WI38 (cell line): ENCODE measurements around the gene C11orf91.
A peak's percentile ranks its signal among the peaks of the same experiment; 100 is the strongest.
"Not testable (repeated sequence)": the region's sequence is repeated elsewhere in the genome, so short reads cannot be mapped to it uniquely, and the experiment has no call there.

Experiments used
- H3K4me3 ChIP-seq: 2 replicates; pipeline ENCODE4 v1.5.1; 2011; ENCODE audit warnings: low read depth, mild to moderate bottlenecking, control low read depth, low read length
- CTCF ChIP-seq: IDR thresholded peaks from 2 replicates; pipeline ENCODE4 v1.5.1; 2012; ENCODE audit warnings: low read depth, mild to moderate bottlenecking, control low read depth, low read length

Gene C11orf91

GRCh38 chr11:33718440-33718839 is 17.8 kb upstream of the C11orf91 start:
- TF ChIP-seq CTCF: no peak
- H3K4me3 ChIP-seq: no peak overlapping the region

DNA sequence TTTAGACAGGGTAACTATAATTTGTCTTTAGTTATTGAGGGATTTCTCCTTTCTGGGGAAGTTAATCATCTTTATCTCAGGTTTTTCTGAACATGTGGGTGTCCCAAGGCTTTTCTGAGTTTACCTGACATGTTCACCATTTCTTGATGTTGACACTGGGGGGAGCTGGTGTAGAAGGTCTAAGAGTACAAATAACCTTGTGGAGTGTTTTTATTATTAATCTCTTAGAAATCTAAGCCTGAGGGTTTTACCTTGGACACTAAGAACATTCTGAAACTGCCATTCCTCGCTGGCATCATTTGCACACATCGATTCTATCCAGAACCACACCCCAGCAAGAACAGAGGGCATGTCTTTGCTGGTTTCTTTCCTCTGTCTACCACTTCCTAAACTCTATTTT is 15.6 kb upstream of the C11orf91 start:
- 0 out of 2 replicates have a peak, but pooled peaks have one; percentile 16 for TF ChIP-seq CTCF
- H3K4me3 ChIP-seq: no peak overlapping the region

GRCh38 chr11:33713856-33714398 is 13.3 kb upstream of the C11orf91 start:
- TF ChIP-seq CTCF: no peak
- no peak overlapping the region for H3K4me3 ChIP-seq

GRCh38 chr11:33713151-33713855 is 12.7 kb upstream of the C11orf91 start:
- no peak overlapping the region for H3K4me3 ChIP-seq

DNA sequence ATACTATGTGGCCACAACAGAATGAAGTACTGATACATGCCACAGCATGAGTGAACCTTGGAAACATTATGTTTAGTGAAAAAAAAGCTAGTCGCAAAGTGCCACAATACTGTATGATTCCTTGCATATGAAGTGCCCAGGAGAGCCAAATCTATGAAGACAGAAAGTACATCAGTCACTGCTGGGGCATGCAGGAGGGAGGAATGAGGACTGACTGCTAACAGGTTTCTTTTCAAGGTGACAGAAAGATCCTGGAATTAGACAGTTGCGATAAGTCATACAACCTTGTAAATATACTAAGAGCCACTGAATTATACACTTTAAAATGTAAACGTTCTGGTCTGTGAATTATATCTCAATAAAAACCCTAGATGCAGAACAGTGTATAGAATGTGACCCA is 11.8 kb upstream of the C11orf91 start:
- no peak overlapping the region for H3K4me3 ChIP-seq
- TF ChIP-seq CTCF: no peak

More at GRCh38 chr11:33713151-33713855, 12.7 kb upstream of the C11orf91 start:
- TF ChIP-seq CTCF: no peak

DNA sequence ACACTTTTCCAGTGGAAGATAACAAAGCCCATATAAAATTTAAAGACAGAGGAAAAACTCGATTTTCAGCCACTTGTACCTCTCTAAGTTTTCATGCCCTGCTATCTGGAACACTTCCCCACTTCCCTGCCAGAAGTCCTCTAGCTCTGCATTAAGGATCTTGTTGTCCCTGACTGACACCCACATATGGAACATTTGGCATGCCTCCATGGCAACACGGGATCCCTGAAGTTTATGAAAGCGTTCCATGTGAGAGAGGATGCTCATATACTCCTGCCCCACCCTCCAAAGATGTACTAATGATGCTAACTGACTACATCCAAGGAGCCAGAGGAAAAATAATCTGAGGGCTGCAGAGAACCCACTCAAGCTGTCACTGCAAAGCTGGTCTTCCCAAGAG is 8.8 kb upstream of the C11orf91 start:
- no peak overlapping the region for H3K4me3 ChIP-seq
- TF ChIP-seq CTCF: no peak

- H3K4me3 ChIP-seq: no peak overlapping the region
- no peak for TF ChIP-seq CTCF
These were observed 8.4 kb upstream of the C11orf91 start for GRCh38 chr11:33708985-33709384.

GRCh38 chr11:33707831-33708230 is 7.2 kb upstream of the C11orf91 start:
- H3K4me3 ChIP-seq: not testable (repeated sequence)
